K562 treated with DMSO at 1 percent for 4 hours (cell line): ENCODE results near the gene ELFN1. TPM values are rescaled to one million over a fixed set of nuclear protein-coding genes. Genes with fewer than 3 reads are reported as not detected.

Source experiments
- total RNA-seq: library from RNA; unstranded; fragments of 300-600 nt; gene quantifications from 2 replicates; pipeline ENCODE4 v1.2.3, GENCODE V29; 2022; ENCODE audit not compliant: insufficient read depth

ELFN1 gene
- total RNA-seq, result 0.15 and 0.53 TPM in 2 replicates

DNA sequence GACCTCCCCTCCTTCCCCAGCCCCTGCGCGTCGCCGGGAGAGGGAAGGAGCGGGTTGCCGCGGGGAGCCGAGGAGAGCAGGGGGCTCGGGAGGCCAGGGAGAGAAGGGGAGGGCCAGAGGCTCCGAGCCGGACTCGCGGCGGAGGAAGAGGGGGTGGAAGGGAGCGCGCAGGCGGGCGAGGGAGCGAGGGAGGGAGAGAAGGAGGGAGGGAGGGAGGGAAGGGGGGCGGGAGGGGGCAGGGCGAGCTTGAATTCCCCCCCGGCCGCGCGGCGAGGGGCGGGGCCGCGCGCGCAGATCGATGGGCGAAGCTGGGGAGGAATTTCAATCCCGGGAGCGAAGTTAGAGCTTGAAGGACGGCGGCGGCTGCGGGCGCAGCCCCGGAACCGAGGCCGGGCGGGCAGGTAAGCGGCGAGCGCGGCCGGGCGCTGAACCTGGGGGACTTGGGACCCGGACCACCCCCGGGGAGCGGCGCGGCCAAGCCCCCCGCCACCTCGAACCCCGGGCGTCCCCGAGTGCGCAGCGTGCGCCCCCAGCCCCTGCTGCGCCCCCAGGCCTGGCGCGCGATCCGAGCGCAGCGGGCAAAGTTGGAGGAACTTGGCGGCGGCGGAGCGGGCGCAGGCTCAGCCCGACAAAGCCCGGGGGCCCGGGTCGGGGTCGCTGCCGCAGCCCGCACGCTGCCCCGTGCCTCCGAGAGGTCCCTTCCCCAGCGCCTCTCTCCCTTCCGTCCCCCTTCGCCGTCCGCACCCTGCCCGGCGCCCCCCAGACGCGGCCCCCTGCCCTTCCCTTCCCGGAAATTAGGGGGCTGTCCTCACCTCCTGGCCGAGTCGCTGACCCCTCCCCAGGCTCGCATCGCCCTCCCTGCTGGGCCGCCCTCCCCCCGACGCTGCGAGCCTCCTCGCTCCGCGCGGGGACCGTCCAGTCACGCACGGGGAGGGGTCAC, at the start of gene ELFN1:
Gene ELFN1, plus strand, starts transcription at position 324 of the 940 bp plus-strand sequence. CDS start 74,320 bp downstream, outside the sequence.

Other genes with a start within 250 kb of the ELFN1 start
- gene MICALL2, start 210.8 kb upstream of the ELFN1 start, total RNA-seq, result 27.4 and 58.1 TPM in 2 replicates
- 64.1 and 64.6 TPM in 2 replicates for gene INTS1, start 165.9 kb upstream of the ELFN1 start, total RNA-seq
- 10.9 and 11.5 TPM in 2 replicates for gene MAFK, start 139.6 kb upstream of the ELFN1 start, total RNA-seq
- gene TMEM184A, start 114.1 kb upstream of the ELFN1 start, total RNA-seq, result 0.28 TPM in 1 of 2 replicates, not detected in the other
- gene PSMG3, start 100.2 kb upstream of the ELFN1 start, total RNA-seq, result 57.9 and 80.9 TPM in 2 replicates